Common myeloid progenitor, CD34-positive (primary cell): Measurements from ENCODE around the gene YPEL4.

ENCODE experiments used
- CTCF ChIA-PET: fragments of 350-600 bp; sonication (Branson Sonifier 250); formaldehyde crosslinking; loops from one replicate; lab custom pipeline; 2021; ENCODE audit warnings: antibody characterized with exemption; lab: Charles Lee
- POLR2A ChIA-PET: fragments of 350-600 bp; sonication (Branson Sonifier 250); formaldehyde crosslinking; loops from one replicate; lab custom pipeline; 2021; ENCODE audit warnings: antibody characterized with exemption; lab: Charles Lee
- DNase-seq, 3 donors: peaks; one replicate each; pipeline versions ENCODE4 v3.0.0 to v3.0.0-alpha.2; 2013
- H3K27ac ChIP-seq, 2 experiments: 1 replicate in 1 of 2; 2 replicates in 1 of 2; pipeline ENCODE4 v1.7.0; 2013; ENCODE audit warnings: inconsistent platforms in 2 of 2, low read length in 2 of 2, mild to moderate bottlenecking in 2 of 2, low read depth in 1 of 2, moderate library complexity in 1 of 2; ENCODE audit not compliant: severe bottlenecking in 2 of 2, insufficient read depth in 1 of 2, poor library complexity in 1 of 2
- H3K27me3 ChIP-seq, 5 experiments: replicated peaks in 2 of 5; 1 replicate in 3 of 5; 2 replicates in 2 of 5; pipeline versions ENCODE4 v1.6.1 to v1.7.0; 2013; ENCODE audit warnings: low read length in 4 of 5, mild to moderate bottlenecking in 2 of 5, moderate library complexity in 2 of 5, inconsistent platforms in 1 of 5; ENCODE audit not compliant: insufficient read depth in 5 of 5, control insufficient read depth in 4 of 5
- H3K36me3 ChIP-seq, 4 experiments: 1 replicate in 2 of 4; 2 replicates in 2 of 4; pipeline versions ENCODE4 v1.6.1 to v1.7.0; 2013; ENCODE audit warnings: low read length in 3 of 4, control low read depth in 1 of 4, mild to moderate bottlenecking in 1 of 4; ENCODE audit not compliant: control insufficient read depth in 4 of 4, insufficient read depth in 4 of 4
- H3K4me1 ChIP-seq, 4 experiments: 1 replicate in 3 of 4; 2 replicates in 1 of 4; pipeline versions ENCODE4 v1.6.1 to v1.7.1; 2013; ENCODE audit warnings: low read length in 3 of 4, mild to moderate bottlenecking in 3 of 4, control low read depth in 1 of 4, inconsistent platforms in 1 of 4, moderate library complexity in 1 of 4; ENCODE audit not compliant: control insufficient read depth in 4 of 4, insufficient read depth in 4 of 4; ENCODE audit errors: control extremely low read depth in 1 of 4
- H3K4me3 ChIP-seq, 7 experiments: 1 replicate in 4 of 7; 2 replicates in 3 of 7; pipeline versions ENCODE4 v1.5.1 to v1.7.0; 2013; ENCODE audit warnings: mild to moderate bottlenecking in 7 of 7, low read length in 6 of 7, moderate library complexity in 6 of 7, inconsistent platforms in 2 of 7, low read depth in 2 of 7, control low read depth in 1 of 7; ENCODE audit not compliant: insufficient read depth in 4 of 7, control insufficient read depth in 1 of 7; ENCODE audit errors: extremely low read depth in 1 of 7
- H3K9me3 ChIP-seq, 5 experiments: 1 replicate in 4 of 5; 2 replicates in 1 of 5; pipeline versions ENCODE4 v1.6.1 to v1.7.1; 2013; ENCODE audit warnings: low read length in 4 of 5, mild to moderate bottlenecking in 2 of 5, inconsistent platforms in 1 of 5, low read depth in 1 of 5, moderate library complexity in 1 of 5; ENCODE audit not compliant: control insufficient read depth in 4 of 5, insufficient read depth in 2 of 5; ENCODE audit errors: control extremely low read depth in 1 of 5
- WGBS: methylation state at CpG from one replicate; pipeline ENCODE4 v1.1.5; 2013; ENCODE audit not compliant: insufficient coverage; 5-methylcytosine and 5-hydroxymethylcytosine counted together

Gene YPEL4

GRCh38 chr11:57614234-57614772 lies 35.4 kb downstream of the YPEL4 start:
- Histone ChIP-seq H3K4me3 (no peak overlapping the region), H3K27ac (no peak overlapping the region), H3K27me3 (no peaks in the 10 kb centered on the region), H3K9me3 (peaks cover 0 to 5% (median 2%) of the 10 kb centered on the region in 5 experiments), H3K4me1 (no peaks in the 10 kb centered on the region), H3K36me3 (peaks cover 2 to 55% (median 24%) of the 10 kb centered on the region in 4 experiments)
- WGBS = 95% methylated on average over 10 of the region's 10 CpGs
- no peak for DNase-seq
- POLR2A ChIA-PET = no interaction called here
- CTCF ChIA-PET = interaction anchor here (1.3 to 18.3 kb wide), 4 partner anchors 10 to 25 kb away, joined by 3 to 158 read pairs (median 9); no protein-coding TSS in a partner anchor

GRCh38 chr11:57610170-57610569 lies 39.5 kb downstream of the YPEL4 start:
- no peaks in the 10 kb centered on the region for H3K27me3 ChIP-seq
- DNase-seq = no peak
- H3K9me3 ChIP-seq = no peaks in the 10 kb centered on the region
- POLR2A ChIA-PET = no interaction called here
- CTCF ChIA-PET = interaction anchor here (1.0 to 18.3 kb wide), 5 partner anchors 10 to 30 kb away, joined by 3 to 158 read pairs (median 6); no protein-coding TSS in a partner anchor
- H3K36me3 ChIP-seq = peaks cover 5 to 64% (median 33%) of the 10 kb centered on the region in 4 experiments
- H3K4me1 ChIP-seq = peaks cover 0 to under 1% (median 0%) of the 10 kb centered on the region in 4 experiments
- no peak overlapping the region for H3K4me3 ChIP-seq
- H3K27ac ChIP-seq = no peak overlapping the region
- 96% methylated on average over 4 of the region's 4 CpGs for WGBS

GRCh38 chr11:57605028-57605420 lies 44.7 kb downstream of the YPEL4 start:
- 96% methylated on average over 3 of the region's 5 CpGs for WGBS

GRCh38 chr11:57604296-57605027 lies 45.2 kb downstream of the YPEL4 start:
- ChIA-PET CTCF (interaction anchor here (0.6 to 7.3 kb wide), 20 partner anchors 9 to 263 kb away, joined by 3 to 105 read pairs (median 5); partner anchors contain the start of genes SLC43A1 and UBE2L6), POLR2A (interaction anchor here (1.2 kb wide), 1 partner anchor 35 kb away, joined by 3 read pairs; no protein-coding TSS in a partner anchor)
- no peaks in the 10 kb centered on the region for H3K27me3 ChIP-seq
- peaks cover 0 to 22% (median 15%) of the 10 kb centered on the region in 4 experiments for H3K4me1 ChIP-seq
- 50% methylated on average over 2 of the region's 8 CpGs for WGBS
- peak overlapping the region in 1 of 2 experiments; percentile 66 for H3K27ac ChIP-seq
- peak; percentile 48 to 83 (median 73) for DNase-seq
- H3K36me3 ChIP-seq = peaks cover 3 to 24% (median 13%) of the 10 kb centered on the region in 4 experiments
- H3K4me3 ChIP-seq = peak overlapping the region in 3 of 7 experiments; percentile 28 to 51 (median 45)
- H3K9me3 ChIP-seq = no peaks in the 10 kb centered on the region

More at GRCh38 chr11:57605028-57605420, 44.7 kb downstream of the YPEL4 start:
- H3K36me3 ChIP-seq = peaks cover 3 to 24% (median 12%) of the 10 kb centered on the region in 4 experiments
- H3K4me1 ChIP-seq = peaks cover 0 to 20% (median 13%) of the 10 kb centered on the region in 4 experiments
- POLR2A ChIA-PET = no interaction called here
- no peak overlapping the region for H3K4me3 ChIP-seq
- no peaks in the 10 kb centered on the region for H3K27me3 ChIP-seq
- H3K27ac ChIP-seq = peak overlapping the region in 1 of 2 experiments; percentile 66
- DNase-seq = peak; percentile 68 to 85 (median 83)
- CTCF ChIA-PET = interaction anchor here (0.6 to 7.3 kb wide), 17 partner anchors 9 to 263 kb away, joined by 3 to 105 read pairs (median 5); partner anchors contain the start of genes SLC43A1 and UBE2L6
- no peaks in the 10 kb centered on the region for H3K9me3 ChIP-seq

- POLR2A ChIA-PET = interaction anchor here (0.6 kb wide), 1 partner anchor 314 kb away, joined by 4 read pairs; no protein-coding TSS in a partner anchor
- WGBS = 100% methylated on average over 3 of the region's 3 CpGs
- Histone ChIP-seq H3K4me3 (no peak overlapping the region), H3K27ac (no peak overlapping the region), H3K36me3 (peaks cover 0 to 17% (median 8%) of the 10 kb centered on the region in 4 experiments), H3K9me3 (no peaks in the 10 kb centered on the region), H3K27me3 (no peaks in the 10 kb centered on the region), H3K4me1 (peaks cover 0 to 44% (median 37%) of the 10 kb centered on the region in 4 experiments)
- DNase-seq = no peak
- CTCF ChIA-PET = interaction anchor here (1.1 to 7.6 kb wide), 5 partner anchors 11 to 43 kb away, joined by 3 to 64 read pairs (median 4); partner anchors contain the start of gene UBE2L6
Measured at GRCh38 chr11:57601297-57601696, 48.4 kb downstream of the YPEL4 start.

- Histone ChIP-seq H3K4me3 (peak overlapping the region in 5 of 7 experiments; percentile 30 to 81 (median 63)), H3K36me3 (peaks cover 0 to 8% (median 3%) of the 10 kb centered on the region in 4 experiments), H3K27ac (no peak overlapping the region), H3K9me3 (no peaks in the 10 kb centered on the region), H3K4me1 (peaks cover 0 to 36% (median 31%) of the 10 kb centered on the region in 4 experiments), H3K27me3 (no peaks in the 10 kb centered on the region)
- 40% methylated on average over 1 of the region's 2 CpGs for WGBS
- no peak for DNase-seq
- ChIA-PET CTCF (interaction anchor here (0.9 to 7.6 kb wide), 8 partner anchors 11 to 45 kb away, joined by 3 to 64 read pairs (median 4); partner anchors contain the start of gene UBE2L6), POLR2A (no interaction called here)
Measured at GRCh38 chr11:57599381-57599780, 50.3 kb downstream of the YPEL4 start.
